Stimulated activated CD4-positive, alpha-beta T cell treated with anti-CD3 and anti-CD28 coated beads, Interleukin-4, amount 100 ng/mL, for 4 hours (primary cell): ENCODE results near the gene FJX1.
A peak's percentile ranks its signal among the peaks of the same experiment; 100 is the strongest.

Experiments
- DNase-seq, 2 experiments: peaks; one replicate each; pipeline ENCODE4 v3.0.0-alpha.2; 2020

Gene FJX1, protein sequence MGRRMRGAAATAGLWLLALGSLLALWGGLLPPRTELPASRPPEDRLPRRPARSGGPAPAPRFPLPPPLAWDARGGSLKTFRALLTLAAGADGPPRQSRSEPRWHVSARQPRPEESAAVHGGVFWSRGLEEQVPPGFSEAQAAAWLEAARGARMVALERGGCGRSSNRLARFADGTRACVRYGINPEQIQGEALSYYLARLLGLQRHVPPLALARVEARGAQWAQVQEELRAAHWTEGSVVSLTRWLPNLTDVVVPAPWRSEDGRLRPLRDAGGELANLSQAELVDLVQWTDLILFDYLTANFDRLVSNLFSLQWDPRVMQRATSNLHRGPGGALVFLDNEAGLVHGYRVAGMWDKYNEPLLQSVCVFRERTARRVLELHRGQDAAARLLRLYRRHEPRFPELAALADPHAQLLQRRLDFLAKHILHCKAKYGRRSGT

DNA sequence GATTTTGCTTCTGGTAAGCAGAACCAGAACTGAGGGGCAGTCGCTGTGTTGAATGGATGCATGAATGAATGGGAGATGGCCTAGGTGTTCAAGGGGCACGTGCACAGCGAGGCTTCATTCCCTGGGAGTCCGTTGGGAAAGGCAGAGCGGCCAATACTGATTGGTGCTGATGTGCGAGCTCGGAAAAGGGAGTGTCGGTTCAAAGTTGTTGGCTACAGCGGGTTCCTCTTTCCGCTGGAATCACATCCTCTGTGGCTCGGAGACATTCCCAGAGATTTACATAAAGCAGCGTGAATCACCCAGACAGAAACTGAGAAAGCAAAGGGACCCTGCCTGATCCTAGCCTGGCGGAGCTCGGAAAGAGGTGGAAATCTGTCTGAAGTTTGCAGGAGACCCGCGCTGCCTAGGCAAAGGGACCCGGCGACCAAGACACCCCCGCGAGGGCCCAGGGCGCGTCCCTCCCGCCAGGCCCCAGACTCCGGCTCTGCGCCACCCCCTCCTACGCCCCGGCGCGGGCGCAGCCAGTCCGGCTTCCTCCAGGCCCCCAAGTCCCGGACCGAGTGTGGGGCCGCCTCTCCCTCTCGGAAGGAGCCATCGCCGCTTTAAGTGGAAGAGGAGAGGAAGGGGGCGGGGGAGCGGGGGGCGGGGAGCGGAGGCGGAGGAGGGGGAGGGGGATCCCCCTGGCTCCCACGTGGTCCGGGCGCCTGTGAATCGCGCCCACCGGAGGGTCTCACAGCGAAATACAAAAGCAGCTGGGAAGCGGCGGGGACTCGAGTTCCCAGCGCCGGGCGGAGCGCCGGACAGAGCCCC lies at the start of gene FJX1:
TSS of gene FJX1 (plus strand) at position 774 of the 810 bp plus-strand sequence. CDS start 177 bp downstream, outside the sequence.
- DNase-seq = peak; percentile 24 to 50

DNA sequence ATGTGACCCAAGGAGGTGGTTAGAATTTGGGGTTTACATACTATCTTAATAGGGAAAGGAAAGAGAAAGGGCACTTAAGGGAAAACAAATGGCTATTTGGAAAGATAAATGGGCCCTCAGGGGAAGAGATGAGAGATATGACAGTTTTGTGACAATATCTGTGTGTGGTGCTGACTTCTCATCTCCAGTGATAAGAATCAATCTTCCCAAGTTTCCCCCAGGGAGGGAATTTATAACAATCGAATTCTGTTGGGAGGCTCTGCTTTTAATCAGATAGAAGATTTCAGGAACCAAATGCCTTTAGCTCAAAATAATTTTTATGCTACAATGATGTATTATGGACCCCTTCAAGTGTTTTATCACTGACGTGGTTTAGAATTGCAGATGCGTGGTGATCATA lies 46.6 kb upstream of the FJX1 start:
- DNase-seq = no peak

DNA sequence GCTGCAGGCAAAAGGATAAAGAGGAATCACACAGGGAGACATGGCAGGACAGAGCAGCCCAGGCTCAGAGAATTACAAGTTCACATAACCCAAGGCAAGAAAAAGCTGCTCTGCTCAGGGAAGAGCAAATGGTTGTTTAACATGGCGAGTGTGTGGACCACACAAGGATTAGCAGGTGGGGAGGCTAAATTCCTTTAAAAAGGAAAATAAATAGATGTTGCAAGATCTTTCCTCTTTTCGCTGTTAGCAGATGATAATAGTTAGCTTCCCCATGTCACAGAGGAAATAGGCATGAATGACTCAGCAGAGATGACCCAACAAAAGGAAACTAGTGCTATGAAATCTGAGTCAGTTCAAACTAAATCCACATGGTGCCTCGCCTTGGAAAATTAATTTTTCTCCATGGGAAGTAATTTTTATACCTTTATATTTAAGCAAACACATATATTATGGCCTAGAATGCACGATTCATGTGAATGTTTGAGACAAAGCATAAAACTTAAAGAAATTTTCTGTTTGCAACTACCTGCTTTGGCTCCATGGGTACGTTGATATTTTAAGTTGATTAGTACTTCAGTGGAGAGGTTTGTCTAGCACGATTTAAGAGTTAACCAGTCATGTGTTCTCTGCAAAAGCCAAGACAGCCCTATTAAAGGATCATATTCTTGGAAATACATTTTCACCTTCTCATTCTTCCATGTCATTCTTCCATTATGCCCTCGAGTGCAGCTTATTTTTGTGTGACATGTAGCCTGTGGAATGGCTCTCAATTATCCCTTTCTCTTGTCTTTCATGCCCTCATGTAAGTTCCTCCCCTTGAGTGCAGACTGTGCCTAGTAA lies 38.5 kb upstream of the FJX1 start:
- no peak for DNase-seq

DNA sequence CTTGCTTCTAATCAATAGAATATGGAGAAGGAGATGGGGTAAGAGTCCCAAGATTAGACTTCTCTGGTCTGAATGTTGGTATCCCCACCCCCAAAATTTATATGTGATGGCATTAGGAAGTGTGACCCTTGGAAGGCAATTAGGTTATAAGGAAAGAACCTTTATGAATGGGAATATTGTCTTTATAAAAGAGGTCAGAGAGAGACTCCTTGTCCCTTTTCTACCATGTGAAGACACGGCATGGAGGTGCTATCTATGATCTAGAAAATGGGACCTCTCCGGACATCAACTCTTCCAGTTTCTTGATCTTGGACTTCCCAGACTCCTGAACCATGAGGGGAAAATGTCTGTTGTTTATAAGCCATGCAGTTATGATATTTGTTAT lies 37.9 kb upstream of the FJX1 start:
- no peak for DNase-seq

DNA sequence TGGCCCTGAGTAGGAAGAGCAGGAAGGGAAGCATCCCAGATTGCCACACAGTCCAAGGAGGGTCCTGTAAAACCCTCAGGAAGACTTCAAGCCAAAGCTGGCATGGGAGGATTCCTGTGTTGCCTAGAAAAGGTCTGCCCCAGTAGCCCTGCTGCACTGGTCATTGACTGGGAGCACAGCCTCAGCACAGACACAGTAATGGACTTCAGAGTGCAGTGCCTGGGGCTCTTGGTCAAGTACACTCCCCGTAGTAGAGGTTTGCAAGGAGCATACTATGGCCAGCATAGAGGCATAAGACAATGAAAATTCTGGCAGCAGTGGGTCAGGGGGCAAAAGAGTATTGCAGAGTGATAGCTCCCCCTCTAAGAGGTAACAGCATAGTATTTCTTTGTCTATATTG lies 36.2 kb upstream of the FJX1 start:
- DNase-seq = no peak

DNA sequence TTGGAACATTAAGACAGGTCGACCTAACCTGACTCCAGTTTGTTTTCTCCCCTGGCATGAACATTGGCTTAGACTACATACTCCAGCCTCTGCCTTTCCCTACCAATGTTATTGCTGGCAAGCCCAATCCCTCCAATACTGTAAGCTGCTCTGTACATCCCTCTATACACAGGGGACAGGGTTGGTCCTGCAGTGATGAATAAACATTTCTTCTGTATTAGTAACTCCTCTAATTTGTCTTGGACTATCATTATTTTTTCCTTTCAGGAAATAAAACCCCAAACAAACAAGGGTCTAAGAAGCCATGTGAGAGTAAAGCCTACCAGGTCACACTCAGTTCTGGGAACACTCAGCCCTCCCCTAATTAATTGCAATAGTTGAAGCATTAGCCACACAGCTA lies 35.1 kb upstream of the FJX1 start:
- DNase-seq = no peak

DNA sequence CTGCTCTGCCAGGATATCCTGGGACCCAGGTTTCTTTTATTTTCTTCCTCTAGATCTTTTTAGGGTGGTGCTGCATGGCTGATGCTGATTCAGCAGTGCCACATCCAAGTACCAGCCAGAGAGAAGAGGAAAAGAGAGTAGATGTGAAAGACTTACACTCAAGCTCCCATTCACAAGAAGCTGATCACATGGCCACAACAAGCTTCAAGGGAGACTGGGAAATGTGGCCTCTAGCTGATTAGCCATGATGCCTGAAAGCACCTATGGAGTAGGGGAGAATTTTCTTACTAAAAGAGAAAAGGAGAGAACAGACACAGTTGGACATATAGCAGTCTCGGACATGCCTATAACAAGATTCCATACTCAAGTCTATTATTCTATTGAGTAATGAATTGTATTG lies 34.4 kb upstream of the FJX1 start:
- no peak for DNase-seq

DNA sequence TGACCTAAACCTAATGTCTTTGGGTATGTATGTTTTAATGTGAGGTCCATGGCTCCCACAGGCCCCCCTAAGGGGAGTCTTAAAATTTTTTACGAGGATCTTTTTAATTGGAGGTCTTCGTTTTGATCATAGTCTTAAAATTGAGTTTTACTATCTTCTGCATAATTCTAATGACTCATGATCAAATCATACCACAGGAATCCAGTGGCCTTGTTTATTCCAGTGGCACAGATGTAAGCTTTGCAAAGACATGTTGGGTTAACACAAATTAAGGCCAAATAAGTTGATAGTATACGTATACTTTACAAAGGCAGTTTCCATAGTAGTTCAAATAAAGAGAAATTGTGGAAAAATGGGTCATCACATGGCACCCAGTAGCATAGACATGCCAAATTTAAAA lies 33.9 kb upstream of the FJX1 start:
- DNase-seq = no peak

DNA sequence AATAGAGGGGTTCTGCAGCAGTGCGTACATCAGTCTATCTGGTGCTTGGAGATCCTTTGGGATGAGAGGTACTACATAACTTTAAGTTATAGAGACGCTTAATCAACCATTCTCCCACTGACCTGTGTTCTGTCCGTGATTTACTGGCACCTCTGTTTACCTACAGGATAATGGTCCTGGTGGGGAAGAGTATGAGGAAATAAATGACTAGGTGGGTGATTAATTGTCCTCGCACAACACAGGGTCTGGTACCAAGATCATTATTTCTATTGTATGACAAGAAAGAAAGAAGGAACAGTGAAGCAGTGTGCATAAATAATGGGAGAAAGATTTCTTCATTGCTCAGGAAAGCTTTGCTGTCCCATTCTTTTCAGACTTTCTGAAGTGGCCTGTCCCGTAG lies 32.8 kb upstream of the FJX1 start:
- no peak for DNase-seq

DNA sequence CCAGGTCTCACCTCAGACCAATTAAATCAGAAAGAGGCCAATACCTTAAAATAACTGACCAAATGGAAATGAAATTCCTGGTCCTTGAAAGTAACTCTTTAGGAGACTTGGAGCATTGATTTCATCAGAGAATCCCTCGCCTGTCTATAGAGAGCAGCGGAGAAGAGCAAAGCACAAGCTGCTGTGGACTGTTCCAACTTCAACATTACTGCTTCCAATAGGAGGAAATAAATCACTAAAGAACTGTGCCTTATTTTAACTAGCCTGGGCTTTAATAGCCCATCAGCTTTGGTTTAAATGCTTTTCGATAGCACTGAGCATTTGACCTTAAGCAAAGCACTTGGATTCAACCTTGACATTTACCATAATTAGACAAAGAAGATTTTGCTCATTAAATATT lies 32.0 kb upstream of the FJX1 start:
- no peak for DNase-seq

DNA sequence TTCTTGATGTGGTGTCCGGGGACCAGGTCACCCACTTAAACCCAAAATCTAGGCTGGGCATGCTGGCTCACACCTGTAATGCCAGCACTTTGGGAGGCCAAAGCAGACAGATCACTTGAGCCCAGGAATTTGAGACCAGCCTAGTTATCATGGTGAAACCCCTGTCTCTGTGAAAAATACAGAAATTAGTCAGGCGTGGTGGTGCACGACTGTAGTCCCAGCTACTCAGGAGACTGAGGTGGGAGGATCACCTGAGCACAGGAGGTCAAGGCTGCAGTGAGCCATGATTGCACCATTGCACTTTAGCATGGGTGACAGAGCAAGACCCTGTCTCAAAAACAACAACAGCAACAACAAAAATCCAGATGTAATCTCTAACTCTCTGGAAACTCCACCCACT lies 30.3 kb upstream of the FJX1 start:
- DNase-seq = no peak

DNA sequence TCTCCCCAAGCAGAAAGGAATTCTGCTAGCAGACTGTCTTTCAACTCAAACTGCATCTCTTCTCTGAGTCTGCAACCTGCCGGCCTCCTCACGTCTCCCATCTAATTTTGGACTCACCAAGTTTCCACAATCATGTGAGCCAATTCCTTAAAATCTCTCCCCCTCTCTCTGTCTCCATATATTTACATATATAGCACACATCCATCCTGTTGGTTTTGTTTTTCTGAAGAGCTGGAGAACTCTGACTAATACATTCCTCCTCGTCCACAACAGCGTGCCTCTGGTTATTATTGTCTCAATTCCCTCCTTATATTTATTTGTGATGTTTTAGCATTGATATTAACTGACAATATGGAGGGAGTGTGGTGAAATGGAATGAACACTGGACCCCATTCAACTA lies 29.6 kb upstream of the FJX1 start:
- no peak for DNase-seq

DNA sequence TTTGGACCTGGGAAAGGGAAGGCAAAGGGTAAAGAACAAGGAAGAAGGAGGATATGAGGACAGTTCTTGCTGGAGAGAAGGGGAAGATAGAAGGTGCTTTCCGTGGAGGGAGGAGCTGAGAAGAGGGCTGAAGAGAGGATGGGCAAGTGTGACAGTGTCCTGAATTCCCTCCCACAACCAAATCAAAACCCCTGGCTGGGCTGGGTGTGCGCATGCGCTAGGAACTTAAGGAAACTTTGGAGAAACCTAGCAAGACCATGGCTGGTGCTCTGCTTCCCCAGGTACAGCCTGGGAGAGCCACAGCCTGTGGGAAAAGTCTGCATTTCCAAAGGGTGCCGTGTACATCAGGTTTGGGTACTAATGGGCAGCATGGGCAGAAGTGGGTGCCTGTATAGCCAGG lies 29.0 kb upstream of the FJX1 start:
- no peak for DNase-seq

DNA sequence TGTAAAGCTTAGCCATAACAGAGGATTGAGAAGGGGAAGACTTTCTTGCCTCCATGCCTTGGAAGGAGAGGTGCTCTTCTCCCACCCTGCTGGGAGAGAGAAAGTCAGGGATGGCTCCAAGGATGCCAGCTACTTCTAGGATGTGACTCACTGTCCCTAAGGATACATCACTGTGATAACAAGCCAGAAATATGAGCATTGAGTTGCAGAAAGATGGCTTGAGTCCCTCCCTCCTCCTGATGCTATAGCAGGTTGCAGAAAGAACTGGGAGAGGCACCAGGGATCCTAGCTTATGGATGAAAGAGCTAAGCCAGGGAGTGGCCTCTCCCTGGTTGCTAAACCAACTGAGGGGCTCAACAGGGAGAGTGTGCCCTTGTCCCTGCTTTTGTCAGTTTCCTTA lies 27.8 kb upstream of the FJX1 start:
- no peak for DNase-seq

DNA sequence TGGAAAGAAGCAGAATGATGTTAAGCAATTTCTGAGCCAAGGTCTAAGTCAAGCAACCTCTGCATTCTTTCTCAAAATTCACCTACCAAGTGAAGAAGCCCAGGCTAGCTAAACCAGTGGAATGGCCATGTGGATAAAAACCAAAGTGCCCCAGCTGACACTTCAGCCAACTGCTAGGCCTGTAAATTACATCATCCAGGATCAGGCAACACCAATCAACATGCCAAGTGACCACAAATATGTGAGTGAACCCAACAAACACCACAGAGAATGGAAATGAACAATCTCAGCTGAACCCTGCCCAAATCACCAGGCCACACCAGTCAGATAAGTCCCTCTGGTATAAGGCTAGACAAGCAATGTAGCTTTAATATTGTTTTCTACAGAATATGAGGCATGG lies 25.1 kb upstream of the FJX1 start:
- no peak for DNase-seq

DNA sequence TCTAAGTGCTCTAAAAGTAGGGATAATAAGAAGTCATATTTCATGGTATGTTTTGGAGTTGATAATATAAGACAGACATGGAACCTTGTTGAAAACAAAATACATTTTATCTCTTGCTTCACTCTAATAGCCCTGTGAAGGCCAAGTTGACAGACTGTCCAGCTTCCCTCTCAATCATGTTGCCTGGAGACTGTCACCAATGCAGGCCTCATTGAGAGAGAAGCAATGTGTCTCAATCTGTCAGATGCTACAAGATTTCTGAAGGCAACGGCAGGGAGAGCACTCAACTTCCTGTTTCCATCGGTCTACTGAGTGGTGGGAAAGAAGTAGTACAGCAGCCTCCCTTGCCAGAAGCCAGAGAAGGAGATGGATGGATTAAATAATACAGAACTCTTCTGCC lies 23.6 kb upstream of the FJX1 start:
- no peak for DNase-seq

DNA sequence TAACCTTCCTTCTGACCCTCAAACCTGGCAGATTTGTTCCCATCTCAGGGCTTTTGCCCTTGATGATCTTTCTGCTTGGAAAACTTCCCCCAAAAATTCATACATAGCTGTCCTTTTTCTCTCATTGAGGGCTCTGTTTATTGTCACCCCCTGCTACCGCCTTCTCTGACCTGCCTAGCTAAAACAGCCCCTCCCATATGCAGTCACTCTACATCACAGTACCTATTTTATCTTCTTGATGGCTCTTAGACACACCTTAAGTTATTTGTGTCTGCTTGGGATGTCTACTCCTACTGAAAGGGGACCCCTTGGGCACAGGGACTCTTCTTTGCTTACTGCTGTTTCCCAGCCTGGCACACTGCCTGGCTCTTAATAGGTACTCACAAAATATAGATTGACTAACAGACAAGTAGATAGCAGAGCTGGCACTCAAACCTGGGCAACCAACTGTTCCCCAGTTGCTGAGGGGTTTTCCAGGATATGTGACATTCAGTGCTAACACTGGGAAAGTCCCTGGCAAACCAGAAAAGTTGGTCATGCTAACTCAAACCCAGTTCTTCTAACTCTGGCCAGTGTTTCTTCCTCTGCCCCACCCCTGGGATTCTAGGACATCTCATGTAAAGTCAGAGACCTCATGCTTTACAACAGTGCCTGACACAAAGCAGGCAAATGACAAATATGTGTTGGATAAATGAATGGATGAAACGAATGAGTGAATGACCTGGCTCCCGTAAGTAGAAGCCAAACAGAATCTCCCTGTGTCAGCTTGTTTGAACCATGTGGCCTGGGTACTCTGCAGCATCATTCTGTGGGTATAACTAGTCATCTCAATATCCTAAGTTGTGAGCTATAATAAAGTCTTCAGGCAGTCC lies 19.8 kb upstream of the FJX1 start:
- no peak for DNase-seq

DNA sequence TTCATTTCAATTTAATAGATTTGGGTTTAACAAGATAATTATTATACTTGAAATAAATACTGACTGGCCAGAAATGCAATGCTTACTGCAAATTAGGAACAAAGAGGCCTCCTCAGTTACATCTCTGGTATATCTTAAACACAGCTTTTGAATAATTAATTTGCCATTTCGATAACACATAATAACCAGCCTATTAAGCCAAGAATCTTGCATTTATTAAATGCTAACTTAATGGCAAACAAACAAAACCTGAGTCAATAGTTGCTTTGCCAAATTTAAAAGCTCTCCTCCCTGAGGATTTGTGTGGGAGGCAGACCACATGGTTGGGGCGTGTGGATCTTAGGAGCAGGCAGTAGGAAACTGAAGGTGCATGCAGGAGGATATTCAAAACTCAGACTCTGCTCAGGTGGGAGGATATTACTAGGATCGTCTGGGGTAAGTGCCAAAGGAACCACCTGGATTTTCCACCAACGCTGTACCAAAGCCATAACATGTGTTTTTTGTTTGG lies 17.9 kb upstream of the FJX1 start:
- no peak for DNase-seq

DNA sequence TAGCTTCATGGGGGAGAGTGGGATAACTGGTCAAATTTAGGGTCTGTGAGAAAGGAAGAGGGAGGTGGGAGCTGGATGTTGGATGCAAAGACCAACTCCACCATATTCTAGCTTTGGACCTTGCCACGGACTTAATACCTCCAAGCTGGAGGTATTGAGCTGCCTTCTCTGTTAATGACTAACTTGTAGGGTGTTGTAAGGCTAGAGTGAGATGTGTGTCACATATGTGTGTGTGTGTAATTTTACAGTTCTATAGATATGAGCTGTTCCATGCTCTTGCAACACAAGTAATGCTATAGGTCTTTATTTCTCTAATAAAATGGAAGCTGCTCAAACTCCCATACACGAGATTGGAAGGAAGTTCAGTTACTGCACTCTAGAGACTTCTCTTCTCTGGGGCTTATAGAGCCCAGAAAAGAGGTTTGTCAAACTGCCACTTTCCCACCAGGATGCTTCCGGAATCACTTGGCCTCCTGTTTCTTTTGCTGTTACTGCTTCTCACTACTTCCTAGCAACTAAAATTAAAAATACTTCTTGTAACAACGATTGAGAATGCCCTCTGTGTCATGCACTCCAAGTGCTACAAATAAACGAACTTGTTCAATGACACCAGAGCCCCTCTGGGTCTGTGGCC lies 16.0 kb upstream of the FJX1 start:
- DNase-seq = no peak

DNA sequence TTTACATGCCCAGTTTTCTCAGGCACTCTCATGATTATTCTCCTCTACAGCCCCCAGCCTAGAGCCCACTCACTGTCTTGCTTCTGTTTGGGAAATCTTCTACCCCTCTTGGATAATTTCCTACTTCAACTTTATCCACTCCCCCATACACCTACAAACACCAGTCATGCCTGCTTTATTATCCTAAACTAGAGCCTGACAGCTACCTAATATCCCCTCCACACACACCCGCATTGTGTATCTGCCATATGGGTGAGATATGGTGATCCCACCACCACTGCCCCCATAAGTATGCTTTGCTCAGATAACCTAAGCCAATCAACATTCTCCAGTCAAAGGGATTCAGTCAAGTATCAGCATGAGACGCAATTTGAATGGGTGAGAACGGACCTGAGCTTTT lies 15.3 kb upstream of the FJX1 start:
- no peak for DNase-seq

DNA sequence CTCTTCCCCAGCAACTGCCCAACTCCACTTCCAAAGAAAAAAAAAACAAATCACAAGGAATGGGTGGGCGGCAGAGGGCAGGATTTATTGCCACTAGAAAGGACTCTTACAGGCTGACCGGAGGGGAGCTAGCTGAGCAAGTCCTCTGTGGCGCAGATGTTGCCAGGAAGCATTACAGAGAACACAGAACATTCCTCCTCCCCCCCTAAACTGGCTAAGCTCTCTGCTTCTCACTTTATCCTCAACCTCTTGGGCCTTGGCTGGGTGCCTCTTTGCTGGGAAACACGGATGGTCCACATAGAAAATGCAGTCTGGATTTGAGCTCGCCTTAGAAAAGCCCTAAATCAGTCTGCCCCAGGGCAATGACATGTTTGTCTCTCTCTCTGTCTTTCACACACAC lies 12.6 kb upstream of the FJX1 start:
- no peak for DNase-seq

DNA sequence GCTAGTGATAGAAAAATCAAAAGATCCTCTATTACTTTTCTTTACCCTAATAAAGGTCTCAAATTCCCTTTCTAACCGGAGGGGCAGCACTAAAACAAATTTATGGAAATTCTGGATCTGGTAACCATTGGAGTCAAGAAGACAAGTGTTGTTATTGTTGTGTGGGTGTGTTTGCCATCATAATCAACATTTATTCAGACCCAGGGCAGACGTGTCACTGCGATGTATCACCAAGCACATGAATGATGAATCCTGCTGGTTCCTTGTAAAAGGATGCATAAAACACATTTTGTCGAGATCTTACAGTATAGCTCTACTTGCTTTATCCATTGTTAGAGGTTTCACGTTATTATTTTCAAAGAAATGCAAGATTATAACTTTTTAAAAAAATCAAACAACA lies 12.1 kb upstream of the FJX1 start:
- no peak for DNase-seq
